Lower leg skin (tissue), 3 donors: Measurements from ENCODE around the gene HAO1.

Experiments
- POLR2A ChIP-seq, 2 donors: fragments of 450-650 bp; IDR thresholded peaks; one replicate each; pipeline ENCODE4 v1.6.1; 2016 to 2017; ENCODE audit warnings: antibody characterized with exemption in 2 of 2, mild to moderate bottlenecking in 1 of 2, moderate library complexity in 1 of 2
- TF ChIP-seq, protein P1 (sequence below), 3 donors: fragments of 450-650 bp; IDR thresholded peaks; one replicate each; pipeline ENCODE4 v1.5.1; 2016; ENCODE audit warnings: antibody characterized with exemption in 3 of 3, mild to moderate bottlenecking in 3 of 3, moderate library complexity in 2 of 3

DNA sequence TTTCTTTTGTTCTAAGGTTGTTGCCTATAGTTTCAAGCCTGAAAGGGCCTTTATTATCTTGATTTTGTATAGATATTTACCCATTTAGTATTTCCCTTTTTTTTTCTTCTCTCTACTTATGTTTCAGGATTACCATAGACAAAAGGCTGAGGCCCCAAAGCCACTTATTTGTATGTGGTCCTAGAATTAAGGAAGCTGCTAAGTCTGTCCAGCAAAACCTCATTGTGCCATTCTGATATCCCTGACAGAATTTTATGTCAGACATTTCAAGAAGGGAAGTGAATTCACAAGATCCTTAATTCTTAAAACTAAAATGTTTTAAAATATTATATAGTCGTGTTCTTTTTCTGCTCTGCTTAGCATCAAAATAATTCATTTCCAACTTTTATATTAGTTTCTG, 6.9 kb downstream of the HAO1 start:
- TF ChIP-seq, protein P1, sequence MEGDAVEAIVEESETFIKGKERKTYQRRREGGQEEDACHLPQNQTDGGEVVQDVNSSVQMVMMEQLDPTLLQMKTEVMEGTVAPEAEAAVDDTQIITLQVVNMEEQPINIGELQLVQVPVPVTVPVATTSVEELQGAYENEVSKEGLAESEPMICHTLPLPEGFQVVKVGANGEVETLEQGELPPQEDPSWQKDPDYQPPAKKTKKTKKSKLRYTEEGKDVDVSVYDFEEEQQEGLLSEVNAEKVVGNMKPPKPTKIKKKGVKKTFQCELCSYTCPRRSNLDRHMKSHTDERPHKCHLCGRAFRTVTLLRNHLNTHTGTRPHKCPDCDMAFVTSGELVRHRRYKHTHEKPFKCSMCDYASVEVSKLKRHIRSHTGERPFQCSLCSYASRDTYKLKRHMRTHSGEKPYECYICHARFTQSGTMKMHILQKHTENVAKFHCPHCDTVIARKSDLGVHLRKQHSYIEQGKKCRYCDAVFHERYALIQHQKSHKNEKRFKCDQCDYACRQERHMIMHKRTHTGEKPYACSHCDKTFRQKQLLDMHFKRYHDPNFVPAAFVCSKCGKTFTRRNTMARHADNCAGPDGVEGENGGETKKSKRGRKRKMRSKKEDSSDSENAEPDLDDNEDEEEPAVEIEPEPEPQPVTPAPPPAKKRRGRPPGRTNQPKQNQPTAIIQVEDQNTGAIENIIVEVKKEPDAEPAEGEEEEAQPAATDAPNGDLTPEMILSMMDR (IDR thresholded peaks at IDR 0.05), result no peak
- TF ChIP-seq POLR2A (IDR thresholded peaks at IDR 0.05), result no peak
